22Rv1 (cell line): ENCODE results near the gene FHOD3.

Experiments used
- CTCF ChIP-seq: fragments of 450-650 bp; IDR thresholded peaks from 2 replicates; pipeline ENCODE4 v1.5.1; 2017; ENCODE audit warnings: mild to moderate bottlenecking
- ZFX ChIP-seq: fragments of 450-650 bp; IDR thresholded peaks from 2 replicates; pipeline ENCODE4 v1.6.1; 2017; ENCODE audit warnings: antibody characterized with exemption, borderline replicate concordance

- TF ChIP-seq CTCF = no peak
- no peak for TF ChIP-seq ZFX
Observed at GRCh38 chr18:36450264-36450663, 152.8 kb downstream of the FHOD3 start.
